ENCODE data around the gene TWIST1.

The TWIST1 gene

GRCh38 chr7:19113002-19113350 is 4.5 kb downstream of the TWIST1 start:
- DNase-seq (ENCODE audit: low spot score) = no peak

GRCh38 chr7:19112274-19113001 is 5.0 kb downstream of the TWIST1 start:
- DNase-seq (ENCODE audit: low spot score) = no peak

- no peak for DNase-seq (ENCODE audit: low spot score)
These were observed 5.8 kb downstream of the TWIST1 start for GRCh38 chr7:19111474-19112273.

GRCh38 chr7:19110776-19111175 is 6.7 kb downstream of the TWIST1 start:
- DNase-seq (ENCODE audit: low spot score) = no peak

- no peak for DNase-seq (ENCODE audit: low spot score)
These were observed 7.3 kb downstream of the TWIST1 start for GRCh38 chr7:19110026-19110730.

GRCh38 chr7:19109000-19109946 is 8.2 kb downstream of the TWIST1 start:
- DNase-seq (ENCODE audit: low spot score) = no peak

GRCh38 chr7:19107356-19108146 is 9.9 kb downstream of the TWIST1 start:
- DNase-seq (ENCODE audit: low spot score) = no peak

GRCh38 chr7:19107081-19107355 is 10.4 kb downstream of the TWIST1 start:
- DNase-seq (ENCODE audit: low spot score) = no peak

GRCh38 chr7:19106241-19107080 is 11.0 kb downstream of the TWIST1 start:
- no peak for DNase-seq (ENCODE audit: low spot score)

- DNase-seq (ENCODE audit: low spot score) = no peak
These were observed 11.9 kb downstream of the TWIST1 start for GRCh38 chr7:19105546-19105945.

- DNase-seq (ENCODE audit: low spot score) = no peak
These were observed 12.6 kb downstream of the TWIST1 start for GRCh38 chr7:19104811-19105210.

GRCh38 chr7:19102884-19103283 is 14.6 kb downstream of the TWIST1 start:
- no peak for DNase-seq (ENCODE audit: low spot score)

- no peak for DNase-seq (ENCODE audit: low spot score)
These were observed 15.5 kb downstream of the TWIST1 start for GRCh38 chr7:19101909-19102308.

GRCh38 chr7:19101472-19101871 is 16.0 kb downstream of the TWIST1 start:
- no peak for DNase-seq (ENCODE audit: low spot score)

GRCh38 chr7:19099924-19100323 is 17.5 kb downstream of the TWIST1 start:
- DNase-seq (ENCODE audit: low spot score) = no peak

- no peak for DNase-seq (ENCODE audit: low spot score)
These were observed 18.2 kb downstream of the TWIST1 start for GRCh38 chr7:19099194-19099593.

- DNase-seq (ENCODE audit: low spot score) = no peak
These were observed 18.9 kb downstream of the TWIST1 start for GRCh38 chr7:19098510-19098909.

GRCh38 chr7:19097165-19098055 is 20.0 kb downstream of the TWIST1 start:
- no peak for DNase-seq (ENCODE audit: low spot score)

GRCh38 chr7:19095353-19095860 is 22.0 kb downstream of the TWIST1 start:
- no peak for DNase-seq (ENCODE audit: low spot score)

Data from SW480 (cell line).